Gastrocnemius medialis (tissue), 4 donors: ENCODE results near the gene MTOR. TPM values are rescaled to one million over a fixed set of nuclear protein-coding genes. Genes with fewer than 3 reads are reported as not detected.

ENCODE experiments used
- ATAC-seq, 2 donors: fragments of 150-250 bp; one replicate each; pipeline ENCODE4 v1.9.1; 2016
- DNase-seq, 2 donors: peaks; one replicate each; pipeline ENCODE4 v3.0.0-alpha.2; 2019
- H3K27ac ChIP-seq, 4 donors: fragments of 200-600 bp; sonication (generic); 1 replicate in 1 of 4; 2 replicates in 3 of 4; pipeline ENCODE4 v1.5.1; 2016 to 2018; ENCODE audit warnings: mild to moderate bottlenecking in 2 of 4, moderate library complexity in 1 of 4
- H3K27me3 ChIP-seq, 3 donors: fragments of 200-600 bp; sonication (generic) in 2 of 3; 1 replicate in 1 of 3; 2 replicates in 2 of 3; pipeline versions ENCODE4 v1.5.1 to v1.6.0; 2016 to 2019; ENCODE audit warnings: mild to moderate bottlenecking in 1 of 3, moderate library complexity in 1 of 3
- H3K36me3 ChIP-seq, 2 donors: fragments of 200-600 bp; sonication (generic) in 1 of 2; one replicate each; pipeline ENCODE4 v1.5.1; 2017 to 2018
- H3K4me1 ChIP-seq, 2 donors: fragments of 200-600 bp; sonication (generic) in 1 of 2; one replicate each; pipeline ENCODE4 v1.5.1; 2016 to 2017; ENCODE audit warnings: mild to moderate bottlenecking in 2 of 2
- H3K4me3 ChIP-seq, 4 donors: fragments of 200-600 bp; sonication (generic) in 3 of 4; 1 replicate in 1 of 4; 2 replicates in 3 of 4; pipeline ENCODE4 v1.5.1; 2016 to 2019; ENCODE audit warnings: mild to moderate bottlenecking in 2 of 4
- H3K9me3 ChIP-seq, 3 donors: fragments of 200-600 bp; sonication (generic) in 2 of 3; 1 replicate in 1 of 3; 2 replicates in 2 of 3; pipeline ENCODE4 v1.5.1; 2016 to 2019
- CTCF ChIP-seq, 5 experiments: fragments of 450-650 bp in 3 of 5; fragments of 200-600 bp in 2 of 5; sonication (generic) in 2 of 5; IDR thresholded peaks in 4 of 5; conservative IDR thresholded peaks in 1 of 5; 1 replicate in 4 of 5; 2 replicates in 1 of 5; pipeline ENCODE4 v1.5.1; 2016 to 2019; ENCODE audit warnings: antibody characterized with exemption in 5 of 5, mild to moderate bottlenecking in 3 of 5, moderate library complexity in 3 of 5
- POLR2A ChIP-seq, 2 donors: fragments of 450-650 bp; IDR thresholded peaks; one replicate each; pipeline ENCODE4 v1.6.1; 2017; ENCODE audit warnings: antibody characterized with exemption in 2 of 2, mild to moderate bottlenecking in 2 of 2, moderate library complexity in 2 of 2
- in situ Hi-C, 4 donors: fragments of 200-750 bp; cut with MboI; loops; one replicate each; pipeline versions ENCODE4 v1.15.0 to v1.8.0; 2017; ENCODE audit warnings: low sequenced_read_pairs in 4 of 4
- intact Hi-C: fragments of 100-400 bp; cut with DNase I; formaldehyde crosslinking; loops from one replicate; pipeline ENCODE4 v1.15.1; 2023; ENCODE audit warnings: low total_unique reads
- total RNA-seq, 4 donors: library from RNA; depleted of rRNA; stranded (reverse); fragments of >200 nt; gene quantifications; one replicate each; pipeline versions ENCODE4 v1.1.0 to v1.2.3, GENCODE V29; 2016

MTOR gene
- total RNA-seq, 4 donors from 2014 or later, result 40.7 to 66.3 (median 52.9) TPM

GRCh38 chr1:11233208-11233607, 29.1 kb downstream of the MTOR start:
- Histone ChIP-seq H3K27ac (no peak overlapping the region), H3K27me3 (no peaks in the 10 kb centered on the region), H3K9me3 (no peaks in the 10 kb centered on the region), H3K4me3 (no peak overlapping the region), H3K36me3 (peaks cover 6 to 85% of the 10 kb centered on the region in 2 donors), H3K4me1 (peaks cover 16 to 22% of the 10 kb centered on the region in 2 donors)
- TF ChIP-seq CTCF (IDR thresholded peaks at IDR 0.05 in 4 of 5, conservative IDR thresholded peaks at IDR 0.05 in 1 of 5), result no peak
- TF ChIP-seq POLR2A (IDR thresholded peaks at IDR 0.05), result no peak
- in situ Hi-C loops (loop anchor here in 1 of 4 donors (25.0 kb wide), 1 partner anchor 404 kb away; no protein-coding TSS in a partner anchor), intact Hi-C loops (no loop called here)
- no peak for ATAC-seq
- no peak for DNase-seq

- Histone ChIP-seq H3K27me3 (no peaks in the 10 kb centered on the region), H3K4me3 (no peak overlapping the region), H3K9me3 (no peaks in the 10 kb centered on the region), H3K36me3 (peaks cover 6 to 92% of the 10 kb centered on the region in 2 donors), H3K27ac (no peak overlapping the region), H3K4me1 (no peaks in the 10 kb centered on the region)
- DNase-seq, result no peak
- intact Hi-C loops (no loop called here), in situ Hi-C loops (loop anchor here in 1 of 4 donors (25.0 kb wide), 1 partner anchor 408 kb away; no protein-coding TSS in a partner anchor)
- ATAC-seq, result no peak
- TF ChIP-seq CTCF (IDR thresholded peaks at IDR 0.05 in 4 of 5, conservative IDR thresholded peaks at IDR 0.05 in 1 of 5) (no peak), POLR2A (IDR thresholded peaks at IDR 0.05) (no peak)
These were observed 33.1 kb downstream of the MTOR start for GRCh38 chr1:11229203-11229602.

- intact Hi-C loops (no loop called here), in situ Hi-C loops (loop anchor here in 1 of 4 donors (25.0 kb wide), 1 partner anchor 410 kb away; no protein-coding TSS in a partner anchor)
- Histone ChIP-seq H3K4me3 (no peak overlapping the region), H3K27ac (no peak overlapping the region), H3K27me3 (no peaks in the 10 kb centered on the region), H3K9me3 (no peaks in the 10 kb centered on the region), H3K36me3 (peaks cover 3 to 92% of the 10 kb centered on the region in 2 donors), H3K4me1 (no peaks in the 10 kb centered on the region)
- no peak for DNase-seq
- no peak for ATAC-seq
- TF ChIP-seq POLR2A (IDR thresholded peaks at IDR 0.05), result no peak
- TF ChIP-seq CTCF (IDR thresholded peaks at IDR 0.05 in 4 of 5, conservative IDR thresholded peaks at IDR 0.05 in 1 of 5), result no peak
These were observed 35.0 kb downstream of the MTOR start for GRCh38 chr1:11227106-11228077.

GRCh38 chr1:11216074-11216473, 46.3 kb downstream of the MTOR start:
- Histone ChIP-seq H3K4me1 (no peaks in the 10 kb centered on the region), H3K9me3 (no peaks in the 10 kb centered on the region), H3K36me3 (peaks cover 0 to 80% of the 10 kb centered on the region in 2 donors), H3K4me3 (no peak overlapping the region), H3K27me3 (no peaks in the 10 kb centered on the region), H3K27ac (peak overlapping the region in 1 of 4 donors; percentile 26)
- ATAC-seq, result no peak
- DNase-seq, result no peak
- TF ChIP-seq CTCF (IDR thresholded peaks at IDR 0.05 in 4 of 5, conservative IDR thresholded peaks at IDR 0.05 in 1 of 5), result no peak
- no peak for TF ChIP-seq POLR2A (IDR thresholded peaks at IDR 0.05)
- intact Hi-C loops (no loop called here), in situ Hi-C loops (no loop called here)
